ENCODE measurements around the gene ARHGAP31. TPM values are rescaled to one million over a fixed set of nuclear protein-coding genes. Genes with fewer than 3 reads are reported as not detected.

Gene ARHGAP31
- total RNA-seq, 4 donors from 2014 or later: 19.8 to 28.7 (median 22.6) TPM

- Histone ChIP-seq H3K4me3 (no peak overlapping the region), H3K9me3 (no peaks in the 10 kb centered on the region), H3K27ac (peak overlapping the region in 1 of 4 donors; percentile 86), H3K36me3 (peaks cover 0 to 23% of the 10 kb centered on the region in 2 donors), H3K4me1 (peaks cover 0 to 27% (median 8%) of the 10 kb centered on the region in 3 donors), H3K27me3 (no peaks in the 10 kb centered on the region)
- TF ChIP-seq POLR2AphosphoS5 (IDR thresholded peaks at IDR 0.05) (no peak), CTCF (IDR thresholded peaks at IDR 0.05) (no peak), EP300 (IDR thresholded peaks at IDR 0.05) (no peak), POLR2A (IDR thresholded peaks at IDR 0.05) (no peak)
- ATAC-seq: no peak
- WGBS, 2 donors (ENCODE audit: low coverage in 1 of 2): 79 to 86% methylated on average over 1 to 2 of the region's 2 CpGs
These were observed 173.9 kb downstream of the ARHGAP31 start for GRCh38 chr3:119468041-119468440.

- ATAC-seq: no peak
- H3K27me3 ChIP-seq: no peaks in the 10 kb centered on the region
- no peak for TF ChIP-seq POLR2AphosphoS5 (IDR thresholded peaks at IDR 0.05)
- TF ChIP-seq CTCF (IDR thresholded peaks at IDR 0.05): no peak
- TF ChIP-seq EP300 (IDR thresholded peaks at IDR 0.05): no peak
- TF ChIP-seq POLR2A (IDR thresholded peaks at IDR 0.05): no peak
- H3K27ac ChIP-seq: peak overlapping the region in 3 of 4 donors; percentile 70 to 86 (median 80)
- no peaks in the 10 kb centered on the region for H3K9me3 ChIP-seq
- peak overlapping the region; percentile 77 to 84 for H3K4me3 ChIP-seq
- peaks cover 0 to 22% (median 4%) of the 10 kb centered on the region in 3 donors for H3K4me1 ChIP-seq
- 4 to 20% methylated on average over 11 to 14 of the region's 16 CpGs for WGBS, 2 donors (ENCODE audit: low coverage in 1 of 2)
- peaks cover 0 to 38% of the 10 kb centered on the region in 2 donors for H3K36me3 ChIP-seq
These were observed 175.4 kb downstream of the ARHGAP31 start for GRCh38 chr3:119469418-119470189.

Small RNA genes within 50 kb of the gene (small RNA-seq; reads per million reads assigned to genes)
- 0 reads per million in 4 donors for gene RNU6-1127P

Other genes starting within 250 kb of the ARHGAP31 start
- gene TEX55, start 148.2 kb upstream of the ARHGAP31 start, total RNA-seq: not detected
- gene UPK1B, start 120.8 kb upstream of the ARHGAP31 start, total RNA-seq: under 1 TPM in 1 of 4 donors, not detected in 3; 0.15 TPM
- gene B4GALT4, start 53.5 kb upstream of the ARHGAP31 start, total RNA-seq: 10 to 100 TPM; 15.6 to 23.9 (median 17.5) TPM
- 10 to 100 TPM; 21.4 to 29.6 (median 25.9) TPM for gene TMEM39A, start 169.2 kb downstream of the ARHGAP31 start, total RNA-seq
- 10 to 100 TPM in 2 of 4 donors, 1 to 10 TPM in 2; 8.8 to 13.4 (median 10.3) TPM for gene POGLUT1, start 174.6 kb downstream of the ARHGAP31 start, total RNA-seq
- 10 to 100 TPM; 43.9 to 65.7 (median 52.2) TPM for gene TIMMDC1, start 204.2 kb downstream of the ARHGAP31 start, total RNA-seq

Data from gastroesophageal sphincter (tissue), 4 donors.